ENCODE results near the gene CTSS. TPM values are rescaled to one million over a fixed set of nuclear protein-coding genes. Genes with fewer than 3 reads are reported as not detected.
"Not testable (repeated sequence)": the region's sequence is repeated elsewhere in the genome, so short reads cannot be mapped to it uniquely, and the experiment has no call there.

The CTSS gene
- total and polyA plus RNA-seq, 7 donors: 16.3 to 267 (median 63.3) TPM

- peaks cover 0 to 17% (median 8%) of the 10 kb centered on the region in 4 donors for H3K4me1 ChIP-seq
- no peak overlapping the region for H3K27ac ChIP-seq
- peaks cover 0 to 28% (median 0%) of the 10 kb centered on the region in 4 donors for H3K36me3 ChIP-seq
- 80 to 87% methylated on average over 3 of the region's 3 CpGs for WGBS, 2 donors
- no peak for TF ChIP-seq POLR2A (IDR thresholded peaks at IDR 0.05)
- no peak for TF ChIP-seq POLR2AphosphoS5 (IDR thresholded peaks at IDR 0.05)
- TF ChIP-seq CTCF (IDR thresholded peaks at IDR 0.05): no peak
- no peak for TF ChIP-seq EP300 (IDR thresholded peaks at IDR 0.05)
- H3K9me3 ChIP-seq: no peaks in the 10 kb centered on the region
- no peak for DNase-seq
- intact Hi-C loops (cut with DNase I): loop anchor here (10.0 kb wide), 1 partner anchor 50 kb away; no protein-coding TSS in a partner anchor
- H3K27me3 ChIP-seq: no peaks in the 10 kb centered on the region
- H3K4me3 ChIP-seq: no peak overlapping the region
Measured at GRCh38 chr1:150804671-150805070, 39.1 kb upstream of the CTSS start.

GRCh38 chr1:150799089-150799488 is 33.5 kb upstream of the CTSS start:
- H3K4me3 ChIP-seq: no peak overlapping the region
- H3K36me3 ChIP-seq: peaks cover 3 to 74% (median 11%) of the 10 kb centered on the region in 4 donors
- H3K27me3 ChIP-seq: no peaks in the 10 kb centered on the region
- TF ChIP-seq EP300 (IDR thresholded peaks at IDR 0.05) (no peak), POLR2A (IDR thresholded peaks at IDR 0.05) (no peak), CTCF (IDR thresholded peaks at IDR 0.05) (no peak), POLR2AphosphoS5 (IDR thresholded peaks at IDR 0.05) (no peak)
- 93 to 96% methylated on average over 5 of the region's 5 CpGs for WGBS, 2 donors
- no peaks in the 10 kb centered on the region for H3K9me3 ChIP-seq
- no peak overlapping the region for H3K27ac ChIP-seq
- no peaks in the 10 kb centered on the region for H3K4me1 ChIP-seq
- intact Hi-C loops (cut with DNase I): no loop called here
- no peak for DNase-seq

DNA sequence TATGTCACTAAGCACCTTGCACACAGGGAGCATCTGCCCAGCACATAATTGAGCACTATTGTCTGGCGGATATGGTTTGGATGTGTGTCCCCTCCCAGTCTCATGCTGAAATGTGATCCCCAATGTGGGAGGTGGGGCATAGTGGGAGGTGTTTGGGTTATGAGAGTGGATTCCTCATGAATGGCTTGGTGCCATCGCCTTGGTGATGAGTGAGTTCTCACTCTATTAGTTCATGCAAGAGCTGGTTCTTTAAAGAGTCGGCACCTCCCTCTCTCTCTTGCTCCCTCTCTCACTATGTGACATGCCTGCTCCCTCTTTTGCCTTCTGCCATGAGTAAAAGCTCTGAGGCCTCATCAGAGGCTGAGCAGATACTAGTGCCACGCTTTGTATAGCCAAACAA is 32.9 kb upstream of the CTSS start:
- no peak overlapping the region for H3K27ac ChIP-seq
- 88 to 97% methylated on average over 4 of the region's 4 CpGs for WGBS, 2 donors
- TF ChIP-seq POLR2A (IDR thresholded peaks at IDR 0.05): no peak
- no peak for TF ChIP-seq CTCF (IDR thresholded peaks at IDR 0.05)
- TF ChIP-seq EP300 (IDR thresholded peaks at IDR 0.05): no peak
- DNase-seq: no peak
- no peaks in the 10 kb centered on the region for H3K4me1 ChIP-seq
- H3K4me3 ChIP-seq: no peak overlapping the region
- peaks cover 3 to 69% (median 11%) of the 10 kb centered on the region in 4 donors for H3K36me3 ChIP-seq
- intact Hi-C loops (cut with DNase I): no loop called here
- no peaks in the 10 kb centered on the region for H3K27me3 ChIP-seq
- no peaks in the 10 kb centered on the region for H3K9me3 ChIP-seq

- no peak for DNase-seq
- Histone ChIP-seq H3K4me1 (no peaks in the 10 kb centered on the region), H3K9me3 (no peaks in the 10 kb centered on the region), H3K36me3 (peaks cover 3 to 55% (median 11%) of the 10 kb centered on the region in 4 donors), H3K4me3 (no peak overlapping the region), H3K27ac (no peak overlapping the region), H3K27me3 (no peaks in the 10 kb centered on the region)
- intact Hi-C loops (cut with DNase I): no loop called here
- WGBS, 2 donors: 87 to 92% methylated on average over 3 of the region's 3 CpGs
- TF ChIP-seq EP300 (IDR thresholded peaks at IDR 0.05) (no peak), CTCF (IDR thresholded peaks at IDR 0.05) (no peak), POLR2AphosphoS5 (IDR thresholded peaks at IDR 0.05) (no peak), POLR2A (IDR thresholded peaks at IDR 0.05) (no peak)
Measured at GRCh38 chr1:150796374-150796773, 30.8 kb upstream of the CTSS start.

DNA sequence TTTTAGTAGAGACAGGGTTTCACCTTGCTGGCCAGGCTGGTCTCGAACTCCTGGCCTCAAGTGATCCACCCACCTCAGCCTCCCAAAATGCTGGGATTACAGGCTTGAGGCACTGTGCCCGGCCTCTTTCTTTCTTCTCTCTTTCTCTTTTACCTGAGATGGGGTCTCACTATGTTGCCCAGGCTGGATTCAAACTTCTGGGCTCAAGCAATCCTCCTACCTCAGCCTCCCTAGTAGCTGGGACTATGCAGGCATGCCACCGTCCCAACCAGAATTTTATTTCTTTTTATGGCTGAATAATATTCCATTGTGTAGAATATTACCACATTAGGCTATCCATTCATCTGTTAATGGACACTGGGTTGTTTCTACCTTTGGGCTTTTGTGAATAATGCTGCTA is 28.2 kb upstream of the CTSS start:
- not testable (repeated sequence) for H3K4me1 ChIP-seq
- 97 to 99% methylated on average over 3 of the region's 3 CpGs for WGBS, 2 donors
- peaks cover 3 to 37% (median 6%) of the 10 kb centered on the region in 4 donors for H3K36me3 ChIP-seq

More for the DNA sequence above, 28.2 kb upstream of the CTSS start:
- H3K4me3 ChIP-seq; DNase-seq; H3K27me3 ChIP-seq; intact Hi-C loops (cut with DNase I); H3K27ac ChIP-seq; H3K9me3 ChIP-seq: not testable (repeated sequence)
